OCI-LY7 (cell line): ENCODE measurements around the gene MYOM3.

Experiments
- CTCF ChIP-seq: fragments of 200-600 bp; sonication (generic); conservative IDR thresholded peaks from 2 replicates; pipeline ENCODE4 v1.5.1; 2014; ENCODE audit warnings: mild to moderate bottlenecking, antibody characterized with exemption, low read length, moderate library complexity, mixed read lengths
- EZH2phosphoT487 ChIP-seq: fragments of 200-600 bp; sonication (generic); IDR thresholded peaks from 2 replicates; pipeline ENCODE4 v1.6.1; 2018; ENCODE audit warnings: low read depth, borderline replicate concordance, mild to moderate bottlenecking, mixed run types, antibody characterized with exemption, low read length, moderate library complexity, mixed read lengths

- TF ChIP-seq CTCF, result no peak
- no peak for TF ChIP-seq EZH2phosphoT487
Observed at GRCh38 chr1:24127801-24128363, 15.9 kb upstream of the MYOM3 start.
